ENCODE data around the gene POGZ. TPM values are rescaled to one million over a fixed set of nuclear protein-coding genes. Genes with fewer than 3 reads are reported as not detected.

The POGZ gene
- total RNA-seq, 4 donors from 2014 or later = 25.8 to 68.2 (median 47.3) TPM

GRCh38 chr1:151457911-151458801, 1.1 kb downstream of the POGZ start:
- Histone ChIP-seq H3K4me3 (peak overlapping the region; percentile 64 to 100), H3K9me3 (no peaks in the 10 kb centered on the region), H3K36me3 (no peaks in the 10 kb centered on the region), H3K27ac (peak overlapping the region; percentile 92 to 100 (median 98)), H3K27me3 (no peaks in the 10 kb centered on the region), H3K4me1 (peaks cover 0 to 54% (median 21%) of the 10 kb centered on the region in 3 donors)
- peak; percentile 81 for ATAC-seq
- WGBS, 2 donors (ENCODE audit: low coverage in 1 of 2) = 0% methylated on average over 15 to 20 of the region's 69 CpGs
- TF ChIP-seq EP300 (IDR thresholded peaks at IDR 0.05) = no peak
- TF ChIP-seq CTCF (IDR thresholded peaks at IDR 0.05) = no peak
- TF ChIP-seq POLR2A (IDR thresholded peaks at IDR 0.05) = peak; percentile 31 to 40
- peak; percentile 83 for TF ChIP-seq POLR2AphosphoS5 (IDR thresholded peaks at IDR 0.05)

- no peak for ATAC-seq
- Histone ChIP-seq H3K27me3 (no peaks in the 10 kb centered on the region), H3K27ac (peak overlapping the region; percentile 92 to 100 (median 98)), H3K9me3 (no peaks in the 10 kb centered on the region), H3K36me3 (peaks cover 0 to 3% of the 10 kb centered on the region in 2 donors), H3K4me3 (no peak overlapping the region), H3K4me1 (peaks cover 0 to 74% (median 21%) of the 10 kb centered on the region in 3 donors)
- no peak for TF ChIP-seq POLR2A (IDR thresholded peaks at IDR 0.05)
- TF ChIP-seq CTCF (IDR thresholded peaks at IDR 0.05) = no peak
- TF ChIP-seq EP300 (IDR thresholded peaks at IDR 0.05) = no peak
- no peak for TF ChIP-seq POLR2AphosphoS5 (IDR thresholded peaks at IDR 0.05)
- 11 to 33% methylated on average over 1 of the region's 1 CpG for WGBS, 2 donors (ENCODE audit: low coverage in 1 of 2)
Measured at GRCh38 chr1:151455966-151456365, 3.3 kb downstream of the POGZ start.

GRCh38 chr1:151455231-151455630, 4.1 kb downstream of the POGZ start:
- Histone ChIP-seq H3K27me3 (no peaks in the 10 kb centered on the region), H3K4me3 (no peak overlapping the region), H3K27ac (peak overlapping the region in 2 of 4 donors; percentile 44 to 92), H3K36me3 (peaks cover 0 to 3% of the 10 kb centered on the region in 2 donors), H3K4me1 (peaks cover 0 to 81% (median 21%) of the 10 kb centered on the region in 3 donors), H3K9me3 (no peaks in the 10 kb centered on the region)
- TF ChIP-seq EP300 (IDR thresholded peaks at IDR 0.05) = no peak
- TF ChIP-seq CTCF (IDR thresholded peaks at IDR 0.05) = no peak
- TF ChIP-seq POLR2AphosphoS5 (IDR thresholded peaks at IDR 0.05) = no peak
- TF ChIP-seq POLR2A (IDR thresholded peaks at IDR 0.05) = no peak
- WGBS, 2 donors (ENCODE audit: low coverage in 1 of 2) = 26 to 42% methylated on average over 2 of the region's 2 CpGs
- no peak for ATAC-seq

GRCh38 chr1:151447696-151448095, 11.6 kb downstream of the POGZ start:
- Histone ChIP-seq H3K4me3 (no peak overlapping the region), H3K36me3 (peaks cover 0 to 4% of the 10 kb centered on the region in 2 donors), H3K27ac (no peak overlapping the region), H3K27me3 (no peaks in the 10 kb centered on the region), H3K4me1 (peaks cover 5 to 89% (median 15%) of the 10 kb centered on the region in 3 donors), H3K9me3 (no peaks in the 10 kb centered on the region)
- WGBS, 2 donors (ENCODE audit: low coverage in 1 of 2) = 45 to 54% methylated on average over 2 of the region's 2 CpGs
- no peak for ATAC-seq
- TF ChIP-seq CTCF (IDR thresholded peaks at IDR 0.05) (no peak), EP300 (IDR thresholded peaks at IDR 0.05) (no peak), POLR2AphosphoS5 (IDR thresholded peaks at IDR 0.05) (no peak), POLR2A (IDR thresholded peaks at IDR 0.05) (no peak)

Data from gastroesophageal sphincter (tissue), 4 donors.